ENCODE measurements around the gene PTPRM.
A peak's percentile ranks its signal among the peaks of the same experiment; 100 is the strongest.

The PTPRM gene

GRCh38 chr18:7567474-7568425 lies 634 bp downstream of the PTPRM start:
- DNase-seq (ENCODE audit: low read depth, low spot score) = peak; percentile 82

DNA sequence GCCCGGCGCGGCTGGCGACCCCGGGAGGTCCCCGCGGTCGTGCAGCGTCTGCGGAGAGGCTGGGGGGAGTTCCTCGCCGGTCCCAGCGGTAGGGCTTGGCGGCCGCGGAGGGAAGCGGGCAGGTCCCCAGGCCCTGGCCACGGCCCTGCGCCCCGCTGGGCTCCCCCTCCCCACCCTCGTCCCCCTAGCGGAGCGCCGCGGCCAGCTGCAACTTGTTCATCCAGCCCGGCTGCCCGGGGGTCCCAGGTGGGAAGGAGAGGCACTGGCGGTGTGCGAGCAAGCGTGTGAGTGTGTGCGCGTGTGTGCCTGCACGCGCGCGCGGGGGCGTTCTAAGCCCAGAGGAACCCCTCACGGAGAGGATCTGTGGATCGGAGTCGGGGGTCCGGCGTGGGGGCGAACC lies 1.3 kb downstream of the PTPRM start:
- peak; percentile 75 for DNase-seq (ENCODE audit: low read depth, low spot score)

- DNase-seq (ENCODE audit: low read depth, low spot score) = no peak
These were observed 4.5 kb downstream of the PTPRM start for GRCh38 chr18:7571626-7572025.

DNA sequence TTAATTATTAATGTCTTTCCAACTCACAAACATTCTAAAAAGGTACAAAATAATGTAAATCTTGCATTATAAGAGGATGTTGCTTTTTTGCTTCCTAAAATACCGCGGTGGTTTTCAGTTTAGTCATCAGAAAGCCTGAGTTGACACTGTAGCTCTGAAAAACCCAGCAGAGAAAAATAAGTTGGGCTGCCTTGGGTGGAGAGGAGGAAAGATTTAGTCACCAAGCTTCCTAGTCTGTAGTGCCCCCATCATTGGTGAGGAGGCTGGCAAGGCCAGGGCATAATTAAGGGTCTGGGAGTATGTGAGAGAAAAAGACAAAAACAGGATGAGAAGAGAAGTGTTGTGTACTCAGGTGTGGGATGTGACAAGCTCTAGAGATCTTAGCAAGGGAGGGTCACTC lies 5.7 kb downstream of the PTPRM start:
- peak; percentile 59 for DNase-seq (ENCODE audit: low read depth, low spot score)

DNA sequence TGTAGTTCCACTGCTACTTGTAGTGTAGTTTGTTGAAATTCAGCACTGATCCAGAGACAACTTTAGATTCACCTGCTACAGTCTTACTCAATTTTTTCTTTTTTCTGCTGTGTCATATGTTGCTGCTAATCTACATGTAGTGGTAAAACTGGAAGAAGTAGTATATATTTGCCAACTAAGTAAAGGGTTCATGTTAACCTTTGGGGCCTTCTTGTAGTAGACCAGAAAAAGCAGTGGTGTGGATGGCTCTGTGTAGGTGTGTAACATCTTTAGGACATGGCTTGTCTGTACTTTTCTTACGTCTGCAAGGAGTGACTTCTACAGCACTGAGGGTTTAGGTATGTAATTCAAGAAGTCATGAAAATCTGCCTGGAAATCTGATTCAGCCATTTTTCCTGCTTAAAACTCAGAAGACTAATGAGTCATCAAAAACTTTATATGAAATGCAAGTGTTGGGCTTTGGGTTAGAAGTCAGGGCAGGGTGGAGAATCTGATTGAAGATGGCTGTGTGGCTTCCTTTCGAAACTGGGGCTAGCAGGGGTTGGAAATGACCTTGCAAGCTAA lies 8.4 kb downstream of the PTPRM start:
- no peak for DNase-seq (ENCODE audit: low read depth, low spot score)

- no peak for DNase-seq (ENCODE audit: low read depth, low spot score)
These were observed 9.0 kb downstream of the PTPRM start for GRCh38 chr18:7576077-7576476.

GRCh38 chr18:7576685-7577084 lies 9.6 kb downstream of the PTPRM start:
- no peak for DNase-seq (ENCODE audit: low read depth, low spot score)

GRCh38 chr18:7577706-7578105 lies 10.6 kb downstream of the PTPRM start:
- peak; percentile 87 for DNase-seq (ENCODE audit: low read depth, low spot score)

- no peak for DNase-seq (ENCODE audit: low read depth, low spot score)
These were observed 12.2 kb downstream of the PTPRM start for GRCh38 chr18:7579176-7579917.

DNA sequence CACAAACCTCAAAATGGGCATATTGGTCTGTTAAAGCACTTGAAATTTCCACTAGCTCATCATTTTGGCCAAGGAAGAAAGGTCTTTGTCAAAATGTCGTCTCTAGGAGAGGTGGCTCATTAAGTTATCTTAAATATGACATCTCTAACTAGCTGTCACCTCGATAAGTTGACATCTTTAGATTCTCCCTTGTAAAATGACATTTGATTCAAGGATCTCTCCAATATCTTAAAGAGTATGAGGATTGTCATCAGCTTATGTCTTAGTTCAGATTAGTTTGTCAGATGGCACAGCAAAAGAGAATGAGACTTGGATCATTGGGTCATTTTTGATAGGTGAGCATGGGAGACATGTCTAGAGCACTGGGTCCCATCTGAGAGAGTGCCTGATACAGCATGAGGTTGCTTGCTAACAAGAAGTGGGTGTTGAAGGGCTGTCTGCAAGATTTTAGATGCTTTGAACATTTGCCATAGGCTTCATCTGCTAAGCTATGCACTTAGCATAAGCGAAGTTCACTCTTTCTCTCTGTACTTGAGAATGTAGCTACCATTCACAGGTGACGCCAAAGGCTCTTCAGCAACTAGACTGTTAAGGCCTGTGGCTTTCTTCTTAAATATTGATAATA lies 12.9 kb downstream of the PTPRM start:
- DNase-seq (ENCODE audit: low read depth, low spot score) = no peak

- DNase-seq (ENCODE audit: low read depth, low spot score) = no peak
These were observed 17.6 kb downstream of the PTPRM start for GRCh38 chr18:7584646-7585275.

- DNase-seq (ENCODE audit: low read depth, low spot score) = no peak
These were observed 18.2 kb downstream of the PTPRM start for GRCh38 chr18:7585276-7585670.

GRCh38 chr18:7586379-7586778 lies 19.3 kb downstream of the PTPRM start:
- DNase-seq (ENCODE audit: low read depth, low spot score) = no peak

GRCh38 chr18:7590826-7591560 lies 23.9 kb downstream of the PTPRM start:
- no peak for DNase-seq (ENCODE audit: low read depth, low spot score)

GRCh38 chr18:7592305-7593071 lies 25.4 kb downstream of the PTPRM start:
- no peak for DNase-seq (ENCODE audit: low read depth, low spot score)

GRCh38 chr18:7593218-7593819 lies 26.2 kb downstream of the PTPRM start:
- DNase-seq (ENCODE audit: low read depth, low spot score) = no peak

GRCh38 chr18:7596147-7596546 lies 29.0 kb downstream of the PTPRM start:
- DNase-seq (ENCODE audit: low read depth, low spot score) = no peak

DNA sequence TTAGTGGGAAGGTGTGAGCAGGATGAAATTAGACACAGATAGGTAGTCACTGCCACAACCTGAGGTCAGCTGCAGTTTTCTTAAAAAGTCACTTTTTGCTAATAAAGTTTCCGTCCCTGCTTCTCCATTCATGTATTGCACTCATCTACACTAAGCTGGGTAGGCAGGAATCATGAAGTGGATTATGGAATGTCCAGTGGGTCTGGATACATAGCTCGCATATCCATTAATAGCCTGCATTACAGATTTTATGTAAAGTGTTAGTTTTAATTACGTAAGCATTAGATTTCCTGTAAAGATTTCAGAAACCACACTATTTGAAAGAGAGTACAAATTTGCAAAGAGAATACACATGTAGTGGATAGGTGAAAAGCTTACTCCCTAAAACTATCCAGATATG lies 30.4 kb downstream of the PTPRM start:
- no peak for DNase-seq (ENCODE audit: low read depth, low spot score)

DNA sequence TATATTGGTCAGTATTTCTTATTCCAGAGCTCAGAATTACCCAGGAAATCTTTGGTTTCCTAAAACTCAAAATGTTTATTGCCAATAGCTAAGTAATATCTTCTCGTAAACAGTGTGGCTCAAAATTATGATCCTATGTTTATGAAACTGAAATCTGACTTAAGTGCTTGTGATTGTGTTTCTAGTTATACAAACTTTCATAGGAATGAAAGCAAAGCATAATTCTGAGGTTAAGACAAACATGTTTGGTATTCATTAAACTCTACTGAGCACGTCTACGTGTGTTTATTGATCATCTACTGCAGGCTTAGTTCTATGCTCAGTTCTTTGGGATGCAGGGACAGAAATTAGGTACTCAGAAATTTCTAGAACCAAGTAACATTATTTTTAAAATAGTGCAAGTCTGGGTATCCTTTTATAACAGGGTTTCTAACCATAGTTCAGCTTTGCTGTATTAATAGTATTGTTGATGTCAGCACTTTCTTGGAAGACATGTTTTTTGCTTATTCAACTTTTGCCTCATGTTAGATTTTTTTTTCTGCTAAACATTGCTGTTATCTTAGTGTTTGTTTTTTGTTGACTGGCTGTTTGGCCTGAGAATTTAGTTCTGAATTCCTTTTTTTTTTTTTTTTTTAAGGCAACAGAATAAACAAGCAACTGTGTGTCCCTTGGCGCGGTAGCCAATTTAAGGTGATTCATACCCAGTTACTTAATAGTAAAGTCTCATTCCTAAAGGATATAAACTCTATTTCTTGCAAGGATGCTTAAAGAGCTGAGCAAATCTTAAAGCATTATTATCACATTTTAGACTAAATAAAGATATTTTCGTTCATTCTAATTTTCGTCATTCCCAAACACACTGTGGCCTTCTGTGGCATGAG lies 31.3 kb downstream of the PTPRM start:
- DNase-seq (ENCODE audit: low read depth, low spot score) = peak; percentile 69

All from astrocyte of the hippocampus (primary cell).